ENCODE measurements around the gene GKN1. TPM values are rescaled to one million over a fixed set of nuclear protein-coding genes. Genes with fewer than 3 reads are reported as not detected.

GKN1 gene
- total RNA-seq, 1 experiment from 2014 or later, result not detected

- DNase-seq (ENCODE audit: low spot score), result peak; percentile 12
- ChIA-PET POLR2A (ENCODE audit: low non-redundant PET) (interaction anchor here (0.6 kb wide), 1 partner anchor 94 kb away, joined by 3 read pairs; no protein-coding TSS in a partner anchor), CTCF (no interaction called here)
- H3K27ac ChIP-seq (ENCODE audit: low read depth, low read length, poor library complexity, severe bottlenecking), result no peak overlapping the region
- H3K4me1 ChIP-seq (ENCODE audit: insufficient read depth, low read length, poor library complexity, severe bottlenecking), result peaks cover 4% of the 10 kb centered on the region
- H3K4me3 ChIP-seq (ENCODE audit: low read depth, low read length, poor library complexity, severe bottlenecking), result no peak overlapping the region
- intact Hi-C loops (cut with micrococcal nuclease; ENCODE audit: unreplicated experiment), result no loop called here
- TF ChIP-seq CTCF (conservative IDR thresholded peaks at IDR 0.05; ENCODE audit: low read depth, low read length) (no peak), EZH2 (IDR thresholded peaks at IDR 0.05; ENCODE audit: borderline replicate concordance, low read depth, low read length, poor library complexity, severe bottlenecking) (no peak)
- no peaks in the 10 kb centered on the region for H3K27me3 ChIP-seq (replicated peaks; ENCODE audit: insufficient read depth, low read depth, low read length, poor library complexity)
- H3K36me3 ChIP-seq (ENCODE audit: insufficient read depth, low read length, poor library complexity, severe bottlenecking), result no peaks in the 10 kb centered on the region
- no peaks in the 10 kb centered on the region for H3K9me3 ChIP-seq (ENCODE audit: low read depth, low read length, poor library complexity, severe bottlenecking)
- BruUV-seq (replicated peaks), result no TSS peak
Observed at GRCh38 chr2:68936889-68937288, 37.5 kb upstream of the GKN1 start.

GRCh38 chr2:68937346-68938055 is 36.9 kb upstream of the GKN1 start:
- Histone ChIP-seq H3K36me3 (ENCODE audit: insufficient read depth, low read length, poor library complexity, severe bottlenecking) (no peaks in the 10 kb centered on the region), H3K4me3 (ENCODE audit: low read depth, low read length, poor library complexity, severe bottlenecking) (no peak overlapping the region), H3K4me1 (ENCODE audit: insufficient read depth, low read length, poor library complexity, severe bottlenecking) (no peaks in the 10 kb centered on the region), H3K27me3 (replicated peaks; ENCODE audit: insufficient read depth, low read depth, low read length, poor library complexity) (no peaks in the 10 kb centered on the region), H3K9me3 (ENCODE audit: low read depth, low read length, poor library complexity, severe bottlenecking) (no peaks in the 10 kb centered on the region), H3K27ac (ENCODE audit: low read depth, low read length, poor library complexity, severe bottlenecking) (no peak overlapping the region)
- no peak for DNase-seq (ENCODE audit: low spot score)
- no peak for TF ChIP-seq CTCF (conservative IDR thresholded peaks at IDR 0.05; ENCODE audit: low read depth, low read length)
- TF ChIP-seq EZH2 (IDR thresholded peaks at IDR 0.05; ENCODE audit: borderline replicate concordance, low read depth, low read length, poor library complexity, severe bottlenecking), result no peak
- CTCF ChIA-PET, result no interaction called here
- no TSS peak for BruUV-seq (replicated peaks)
- POLR2A ChIA-PET (ENCODE audit: low non-redundant PET), result interaction anchor here (0.6 kb wide), 1 partner anchor 94 kb away, joined by 3 read pairs; no protein-coding TSS in a partner anchor
- intact Hi-C loops (cut with micrococcal nuclease; ENCODE audit: unreplicated experiment), result no loop called here

GRCh38 chr2:68938938-68939337 is 35.5 kb upstream of the GKN1 start:
- intact Hi-C loops (cut with micrococcal nuclease; ENCODE audit: unreplicated experiment), result no loop called here
- DNase-seq (ENCODE audit: low spot score), result no peak
- Histone ChIP-seq H3K9me3 (ENCODE audit: low read depth, low read length, poor library complexity, severe bottlenecking) (no peaks in the 10 kb centered on the region), H3K36me3 (ENCODE audit: insufficient read depth, low read length, poor library complexity, severe bottlenecking) (no peaks in the 10 kb centered on the region), H3K27me3 (replicated peaks; ENCODE audit: insufficient read depth, low read depth, low read length, poor library complexity) (no peaks in the 10 kb centered on the region), H3K4me3 (ENCODE audit: low read depth, low read length, poor library complexity, severe bottlenecking) (no peak overlapping the region), H3K27ac (ENCODE audit: low read depth, low read length, poor library complexity, severe bottlenecking) (no peak overlapping the region), H3K4me1 (ENCODE audit: insufficient read depth, low read length, poor library complexity, severe bottlenecking) (peaks cover 3% of the 10 kb centered on the region)
- POLR2A ChIA-PET (ENCODE audit: low non-redundant PET), result no interaction called here
- no TSS peak for BruUV-seq (replicated peaks)
- TF ChIP-seq EZH2 (IDR thresholded peaks at IDR 0.05; ENCODE audit: borderline replicate concordance, low read depth, low read length, poor library complexity, severe bottlenecking) (no peak), CTCF (conservative IDR thresholded peaks at IDR 0.05; ENCODE audit: low read depth, low read length) (no peak)
- CTCF ChIA-PET, result no interaction called here

Measured in A673 (cell line).